Suprapubic skin (tissue), 4 donors: ENCODE measurements around the gene CCND1. TPM values are rescaled to one million over a fixed set of nuclear protein-coding genes. Genes with fewer than 3 reads are reported as not detected.

ENCODE experiments used
- DNase-seq, 2 donors: peaks; one replicate each; pipeline ENCODE4 v3.0.0-alpha.2; 2019; ENCODE audit warnings: low spot score in 2 of 2
- H3K27ac ChIP-seq: fragments of 200-600 bp; sonication (generic); one replicate; pipeline ENCODE4 v1.5.1; 2019
- H3K27me3 ChIP-seq: fragments of 200-600 bp; sonication (generic); one replicate; pipeline ENCODE4 v1.5.1; 2019
- H3K36me3 ChIP-seq: fragments of 200-600 bp; sonication (generic); one replicate; pipeline ENCODE4 v1.5.1; 2019
- H3K4me1 ChIP-seq: fragments of 200-600 bp; sonication (generic); one replicate; pipeline ENCODE4 v1.5.1; 2019
- H3K4me3 ChIP-seq: fragments of 200-600 bp; sonication (generic); one replicate; pipeline ENCODE4 v1.5.1; 2019; ENCODE audit warnings: mild to moderate bottlenecking
- H3K9me3 ChIP-seq: fragments of 200-600 bp; sonication (generic); one replicate; pipeline ENCODE4 v1.5.1; 2019
- EP300 ChIP-seq: sonication (generic); formaldehyde crosslinking; IDR thresholded peaks from one replicate; pipeline ENCODE4 v1.6.1; 2017; ENCODE audit warnings: antibody characterized with exemption
- POLR2A ChIP-seq, 2 donors: fragments of 450-650 bp; IDR thresholded peaks; one replicate each; pipeline ENCODE4 v1.6.1; 2017; ENCODE audit warnings: antibody characterized with exemption in 2 of 2, mild to moderate bottlenecking in 2 of 2, moderate library complexity in 2 of 2
- POLR2AphosphoS5 ChIP-seq, 3 donors: sonication (generic); formaldehyde crosslinking; IDR thresholded peaks; one replicate each; pipeline ENCODE4 v1.6.1; 2017; ENCODE audit warnings: antibody characterized with exemption in 3 of 3
- WGBS: methylation state at CpG from one replicate; pipeline ENCODE4 v1.1.5; 2018; 5-methylcytosine and 5-hydroxymethylcytosine counted together
- total RNA-seq, 4 donors: library from RNA; depleted of rRNA; stranded (reverse); fragments of >200 nt; gene quantifications; one replicate each; pipeline ENCODE4 v1.1.0, GENCODE V29; 2016
- TF ChIP-seq, protein P1 (sequence below), 2 donors: fragments of 200-600 bp in 1 of 2; fragments of 450-650 bp in 1 of 2; sonication (generic) in 1 of 2; IDR thresholded peaks; one replicate each; pipeline ENCODE4 v1.5.1; 2016 to 2019; ENCODE audit warnings: antibody characterized with exemption in 2 of 2, mild to moderate bottlenecking in 1 of 2, moderate library complexity in 1 of 2

The CCND1 gene
- total RNA-seq, 4 donors from 2014 or later, result 161 to 340 (median 270) TPM

DNA sequence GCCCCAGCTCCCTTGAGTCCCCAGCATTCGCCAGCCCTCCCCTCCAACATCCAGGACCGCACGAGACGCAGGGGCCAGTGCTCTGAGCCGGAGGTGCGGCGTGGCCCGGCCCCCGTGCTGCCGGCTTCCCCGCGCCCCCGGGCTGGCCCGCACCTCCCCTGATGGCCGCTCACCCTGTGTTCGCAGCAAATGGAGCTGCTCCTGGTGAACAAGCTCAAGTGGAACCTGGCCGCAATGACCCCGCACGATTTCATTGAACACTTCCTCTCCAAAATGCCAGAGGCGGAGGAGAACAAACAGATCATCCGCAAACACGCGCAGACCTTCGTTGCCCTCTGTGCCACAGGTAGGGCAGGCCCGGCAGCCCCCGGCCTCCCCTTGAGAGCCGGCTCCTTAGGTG lies 2.7 kb downstream of the CCND1 start:
- Histone ChIP-seq H3K27ac (no peak overlapping the region), H3K36me3 (peaks cover 23% of the 10 kb centered on the region), H3K4me3 (peak overlapping the region; percentile 97), H3K9me3 (no peaks in the 10 kb centered on the region), H3K27me3 (no peaks in the 10 kb centered on the region), H3K4me1 (peaks cover 56% of the 10 kb centered on the region)
- peak in 1 of 2 donors; percentile 79 for DNase-seq
- TF ChIP-seq POLR2A (IDR thresholded peaks at IDR 0.05) (no peak), POLR2AphosphoS5 (IDR thresholded peaks at IDR 0.05) (no peak), EP300 (no peak)
- TF ChIP-seq, protein P1, sequence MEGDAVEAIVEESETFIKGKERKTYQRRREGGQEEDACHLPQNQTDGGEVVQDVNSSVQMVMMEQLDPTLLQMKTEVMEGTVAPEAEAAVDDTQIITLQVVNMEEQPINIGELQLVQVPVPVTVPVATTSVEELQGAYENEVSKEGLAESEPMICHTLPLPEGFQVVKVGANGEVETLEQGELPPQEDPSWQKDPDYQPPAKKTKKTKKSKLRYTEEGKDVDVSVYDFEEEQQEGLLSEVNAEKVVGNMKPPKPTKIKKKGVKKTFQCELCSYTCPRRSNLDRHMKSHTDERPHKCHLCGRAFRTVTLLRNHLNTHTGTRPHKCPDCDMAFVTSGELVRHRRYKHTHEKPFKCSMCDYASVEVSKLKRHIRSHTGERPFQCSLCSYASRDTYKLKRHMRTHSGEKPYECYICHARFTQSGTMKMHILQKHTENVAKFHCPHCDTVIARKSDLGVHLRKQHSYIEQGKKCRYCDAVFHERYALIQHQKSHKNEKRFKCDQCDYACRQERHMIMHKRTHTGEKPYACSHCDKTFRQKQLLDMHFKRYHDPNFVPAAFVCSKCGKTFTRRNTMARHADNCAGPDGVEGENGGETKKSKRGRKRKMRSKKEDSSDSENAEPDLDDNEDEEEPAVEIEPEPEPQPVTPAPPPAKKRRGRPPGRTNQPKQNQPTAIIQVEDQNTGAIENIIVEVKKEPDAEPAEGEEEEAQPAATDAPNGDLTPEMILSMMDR (IDR thresholded peaks at IDR 0.05), result no peak
- 47% methylated on average over 11 of the region's 27 CpGs for WGBS

DNA sequence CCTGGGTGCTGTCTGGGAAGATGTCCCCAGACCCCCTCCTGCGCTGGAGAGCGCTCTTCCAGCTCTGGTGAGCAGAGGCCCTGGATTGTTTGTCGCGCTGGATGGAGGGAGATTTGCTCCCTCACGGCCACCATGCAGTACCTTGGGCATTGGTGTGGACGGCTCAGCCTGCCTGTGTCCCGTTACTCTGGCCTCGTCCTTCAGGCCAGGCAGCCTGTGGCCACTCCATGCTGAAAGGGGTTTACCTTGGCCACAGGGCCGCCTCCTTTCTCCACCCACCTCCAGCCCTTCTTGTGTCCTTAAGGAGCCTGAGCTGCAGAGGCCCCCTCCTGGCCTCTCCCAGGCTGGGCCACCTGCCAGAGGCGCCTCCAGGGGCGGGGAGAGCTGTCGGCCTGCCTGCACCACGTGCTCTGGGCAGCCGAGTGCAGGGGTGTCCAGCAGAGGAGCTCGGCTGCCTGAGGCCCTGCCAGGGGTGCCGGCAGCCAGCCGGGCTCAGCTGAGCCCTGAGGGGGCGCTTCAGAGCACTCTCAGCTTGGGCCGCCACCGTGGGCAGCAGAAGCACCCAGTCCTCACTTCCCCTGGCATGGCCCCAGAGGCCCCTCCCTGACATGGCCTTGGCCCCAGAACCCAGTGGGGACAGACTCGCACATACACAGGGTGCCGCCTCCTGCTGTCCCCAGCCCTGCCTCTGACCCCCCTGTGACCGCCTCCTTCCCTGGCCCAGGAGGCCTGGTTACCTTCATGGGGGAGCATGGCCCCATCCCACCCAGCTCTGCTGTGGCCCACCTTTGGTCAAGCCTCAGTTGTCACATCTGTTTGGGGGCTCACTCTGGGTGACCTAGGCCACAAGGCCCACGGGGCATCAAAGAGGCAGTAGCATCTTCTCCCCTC lies 3.4 kb downstream of the CCND1 start:
- Histone ChIP-seq H3K4me3 (peak overlapping the region; percentile 97), H3K27ac (peak overlapping the region; percentile 17), H3K9me3 (no peaks in the 10 kb centered on the region), H3K4me1 (peaks cover 50% of the 10 kb centered on the region), H3K36me3 (peaks cover 30% of the 10 kb centered on the region), H3K27me3 (no peaks in the 10 kb centered on the region)
- DNase-seq, result peak in 1 of 2 donors; percentile 79
- TF ChIP-seq, protein P1 (IDR thresholded peaks at IDR 0.05), result no peak
- TF ChIP-seq POLR2A (IDR thresholded peaks at IDR 0.05), result no peak
- no peak for TF ChIP-seq POLR2AphosphoS5 (IDR thresholded peaks at IDR 0.05)
- TF ChIP-seq EP300, result no peak
- WGBS, result 41% methylated on average over 9 of the region's 24 CpGs

- no peaks in the 10 kb centered on the region for H3K27me3 ChIP-seq
- WGBS, result 100% methylated on average over 2 of the region's 20 CpGs
- H3K4me3 ChIP-seq, result peak overlapping the region; percentile 97
- peaks cover 42% of the 10 kb centered on the region for H3K4me1 ChIP-seq
- TF ChIP-seq POLR2A (IDR thresholded peaks at IDR 0.05), result no peak
- TF ChIP-seq, protein P1 (IDR thresholded peaks at IDR 0.05), result no peak
- no peak for TF ChIP-seq POLR2AphosphoS5 (IDR thresholded peaks at IDR 0.05)
- no peak for TF ChIP-seq EP300
- DNase-seq, result peak in 1 of 2 donors; percentile 62
- H3K36me3 ChIP-seq, result peaks cover 36% of the 10 kb centered on the region
- no peaks in the 10 kb centered on the region for H3K9me3 ChIP-seq
- peak overlapping the region; percentile 17 for H3K27ac ChIP-seq
Observed at GRCh38 chr11:69644962-69645675, 4.2 kb downstream of the CCND1 start.

GRCh38 chr11:69645801-69646492 lies 5.0 kb downstream of the CCND1 start:
- H3K4me1 ChIP-seq, result peaks cover 33% of the 10 kb centered on the region
- no peaks in the 10 kb centered on the region for H3K9me3 ChIP-seq
- H3K27me3 ChIP-seq, result no peaks in the 10 kb centered on the region
- TF ChIP-seq, protein P1 (IDR thresholded peaks at IDR 0.05), result no peak
- TF ChIP-seq POLR2A (IDR thresholded peaks at IDR 0.05) (no peak), POLR2AphosphoS5 (IDR thresholded peaks at IDR 0.05) (no peak), EP300 (no peak)
- H3K4me3 ChIP-seq, result no peak overlapping the region
- peak in 1 of 2 donors; percentile 59 for DNase-seq
- peaks cover 42% of the 10 kb centered on the region for H3K36me3 ChIP-seq
- whole genome bisulfite sequencing, result 76% methylated on average over 24 of the region's 30 CpGs
- H3K27ac ChIP-seq, result no peak overlapping the region
